ENCODE results near the gene SLC10A7. TPM values are rescaled to one million over a fixed set of nuclear protein-coding genes. Genes with fewer than 3 reads are reported as not detected.

The SLC10A7 gene
- total and polyA plus RNA-seq, 2 of the 8 experiments (the other 6 are each of a cell fraction or from before 2014, with no cell fraction given), result 2.5 to 2.9 TPM

DNA sequence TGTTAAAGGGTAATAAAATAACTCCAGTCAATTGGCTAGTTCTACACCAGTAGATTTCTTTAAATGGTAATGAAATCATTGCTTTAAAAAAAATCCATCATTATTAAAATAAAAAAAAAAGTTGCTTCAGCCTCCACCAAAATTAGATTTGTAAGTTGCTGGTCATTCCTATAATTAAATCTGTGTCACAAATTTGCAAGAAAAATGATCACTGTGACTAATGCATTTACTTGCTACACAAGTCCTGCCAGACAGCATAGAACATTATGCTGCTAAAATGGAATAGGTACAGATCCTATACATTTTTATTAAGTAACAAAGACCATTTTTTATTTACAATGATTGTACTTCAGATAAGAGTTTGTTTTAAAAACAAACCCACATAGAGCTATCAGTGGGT, 85.8 kb downstream of the SLC10A7 start:
- Histone ChIP-seq H2AK5ac (ENCODE audit: low read depth, low read length) (no peak overlapping the region), H2BK15ac (ENCODE audit: low read length) (no peak overlapping the region), H3K27me3 (replicated peaks in 1 of 4; ENCODE audit: control insufficient read depth in 3 of 4, extremely low read depth in 1 of 4, insufficient read depth in 3 of 4, low read length in 3 of 4) (no peaks in the 10 kb centered on the region), H4K5ac (ENCODE audit: insufficient read length, low read depth, low read length) (no peak overlapping the region), H3K18ac (ENCODE audit: extremely low read depth, low read length) (no peak overlapping the region), H4K8ac (ENCODE audit: extremely low read depth, insufficient read depth, low read length) (no peak overlapping the region), H3K9me3 (ENCODE audit: insufficient read depth in 2 of 2, low read depth in 1 of 2, low read length in 1 of 2) (no peaks in the 10 kb centered on the region), H3K27ac (ENCODE audit: low read depth, low read length) (no peak overlapping the region), H3K4me1 (replicated peaks in 1 of 4; ENCODE audit: control insufficient read depth in 3 of 4, insufficient read depth in 4 of 4, low read length in 3 of 4) (peaks cover 0 to 3% (median 0%) of the 10 kb centered on the region in 4 experiments; a peak in 1 of 7 replicates), H2BK20ac (ENCODE audit: low read length) (no peak overlapping the region), H2BK5ac (ENCODE audit: low read depth, low read length) (no peak overlapping the region), H3K14ac (ENCODE audit: insufficient read length) (no peak overlapping the region), H3K23ac (ENCODE audit: insufficient read length) (no peak overlapping the region), H3K4ac (replicated peaks; ENCODE audit: insufficient read length, low read depth, low read length) (no peak overlapping the region), H3K9ac (replicated peaks in 1 of 4; ENCODE audit: extremely low read depth in 1 of 4, low read depth in 3 of 4, low read length in 3 of 4) (no peak overlapping the region), H2AFZ (ENCODE audit: low read length) (no peak overlapping the region), H2BK120ac (replicated peaks; ENCODE audit: low read depth, low read length) (no peak overlapping the region), H3K23me2 (ENCODE audit: low read depth, low read length) (no peaks in the 10 kb centered on the region), H3K4me2 (ENCODE audit: insufficient read depth in 1 of 2, low read depth in 2 of 2, low read length in 2 of 2) (no peak overlapping the region), H3K56ac (replicated peaks; ENCODE audit: insufficient read length, low read depth, low read length) (no peak overlapping the region), H4K91ac (replicated peaks; ENCODE audit: insufficient read length, low read length) (no peak overlapping the region), H4K20me1 (replicated peaks in 1 of 2; ENCODE audit: control insufficient read depth in 1 of 2, insufficient read depth in 2 of 2, low read length in 2 of 2) (no peaks in the 10 kb centered on the region), H3K79me1 (ENCODE audit: low read depth, low read length) (no peaks in the 10 kb centered on the region), H3K79me2 (ENCODE audit: control insufficient read depth in 1 of 2, insufficient read depth in 2 of 2, low read length in 2 of 2) (no peaks in the 10 kb centered on the region), H3K4me3 (ENCODE audit: extremely low read depth in 1 of 4, insufficient read depth in 2 of 4, low read depth in 3 of 4, low read length in 4 of 4) (no peak overlapping the region), H2BK12ac (ENCODE audit: low read depth, low read length) (no peak overlapping the region), H3K36me3 (ENCODE audit: control insufficient read depth in 2 of 4, insufficient read depth in 4 of 4, low read length in 3 of 4) (no peaks in the 10 kb centered on the region)
- ChIA-PET POLR2A (ENCODE audit: partially characterized antibody) (no interaction called here), CTCF (ENCODE audit: partially characterized antibody) (interaction anchor here (0.6 kb wide), 1 partner anchor 661 kb away, joined by 3 read pairs; no protein-coding TSS in a partner anchor)
- FAIRE-seq (no peak), DNase-seq (ENCODE audit: low read depth in 1 of 2, low spot score in 2 of 2) (no peak)
- TF ChIP-seq KDM4A (IDR thresholded peaks at IDR 0.05; ENCODE audit: low read depth, low read length, severe bottlenecking), result no peak
- no peak for TF ChIP-seq SAP30 (IDR thresholded peaks at IDR 0.05; ENCODE audit: insufficient read depth, insufficient replicate concordance, low read length)
- TF ChIP-seq RNF2 (IDR thresholded peaks at IDR 0.05; ENCODE audit: borderline replicate concordance, low read depth, low read length, missing control alignments, poor library complexity, severe bottlenecking), result no peak
- TF ChIP-seq TBP (IDR thresholded peaks at IDR 0.05; ENCODE audit: low read depth, low read length), result no peak
- TF ChIP-seq JUN (IDR thresholded peaks at IDR 0.05; ENCODE audit: low read depth, low read length), result no peak
- TF ChIP-seq SP4 (IDR thresholded peaks at IDR 0.05; ENCODE audit: low read length), result no peak
- TF ChIP-seq BCL11A (IDR thresholded peaks at IDR 0.05; ENCODE audit: low read depth in 2 of 2, low read length in 2 of 2), result no peak
- TF ChIP-seq POLR2AphosphoS5 (IDR thresholded peaks at IDR 0.05; ENCODE audit: low read depth, low read length), result no peak
- no peak for TF ChIP-seq SP2 (IDR thresholded peaks at IDR 0.05; ENCODE audit: low read length)
- TF ChIP-seq RAD21 (IDR thresholded peaks at IDR 0.05 in 1 of 2, conservative IDR thresholded peaks at IDR 0.05 in 1 of 2; ENCODE audit: low read depth in 2 of 2, low read length in 2 of 2), result no peak
- TF ChIP-seq HDAC6 (IDR thresholded peaks at IDR 0.05; ENCODE audit: low read depth, low read length), result no peak
- TF ChIP-seq RBBP5 (IDR thresholded peaks at IDR 0.05; ENCODE audit: borderline replicate concordance, low read depth, low read length), result no peak
- TF ChIP-seq NRF1 (IDR thresholded peaks at IDR 0.05; ENCODE audit: low read depth, low read length), result no peak
- no peak for TF ChIP-seq EP300 (IDR thresholded peaks at IDR 0.05; ENCODE audit: borderline replicate concordance in 1 of 2, low read depth in 2 of 2, low read length in 2 of 2)
- no peak for TF ChIP-seq TAF7 (optimal IDR thresholded peaks at IDR 0.05; ENCODE audit: borderline replicate concordance, low read depth, low read length)
